ENCODE measurements around the gene AVPR1A.

DNA sequence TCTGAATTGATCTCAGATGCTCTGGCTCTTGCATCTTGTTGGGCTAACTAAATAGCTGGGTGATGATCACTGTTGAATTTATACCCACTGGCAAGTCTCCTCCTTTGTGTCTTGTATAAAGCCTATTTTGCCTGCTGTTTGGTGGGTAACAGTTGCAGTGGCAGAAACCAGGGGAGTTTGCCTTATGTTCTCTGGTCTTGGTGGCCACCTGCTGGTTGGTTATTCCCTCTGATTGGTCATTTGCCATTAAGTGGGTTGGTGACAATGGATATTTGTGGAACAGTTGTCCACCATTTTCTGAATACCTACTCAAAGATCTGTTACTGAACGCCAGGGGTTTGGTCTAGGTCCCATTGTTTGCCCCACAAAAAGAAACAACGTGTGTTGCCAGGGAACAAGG is 52.1 kb downstream of the AVPR1A start:
- TF ChIP-seq RAD21 (IDR thresholded peaks at IDR 0.05; ENCODE audit: low read depth) (peak; percentile 41), EZH2 (IDR thresholded peaks at IDR 0.05) (no peak), POLR2AphosphoS5 (IDR thresholded peaks at IDR 0.05; ENCODE audit: low read depth, low read length) (no peak), POLR2A (IDR thresholded peaks at IDR 0.05; ENCODE audit: borderline replicate concordance, extremely low read depth, insufficient read depth, insufficient read length) (no peak), REST (IDR thresholded peaks at IDR 0.05; ENCODE audit: low read depth) (no peak), SRF (IDR thresholded peaks at IDR 0.05; ENCODE audit: low read depth) (no peak), TCF7L2 (IDR thresholded peaks at IDR 0.05; ENCODE audit: borderline replicate concordance, extremely low read depth, insufficient read depth, insufficient read length) (no peak), EZH2phosphoT487 (IDR thresholded peaks at IDR 0.05; ENCODE audit: borderline replicate concordance) (no peak), ZFX (IDR thresholded peaks at IDR 0.05) (no peak)
- TF ChIP-seq, protein P1, sequence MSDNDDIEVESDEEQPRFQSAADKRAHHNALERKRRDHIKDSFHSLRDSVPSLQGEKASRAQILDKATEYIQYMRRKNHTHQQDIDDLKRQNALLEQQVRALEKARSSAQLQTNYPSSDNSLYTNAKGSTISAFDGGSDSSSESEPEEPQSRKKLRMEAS (IDR thresholded peaks at IDR 0.05) = no peak
- TF ChIP-seq, protein P2, sequence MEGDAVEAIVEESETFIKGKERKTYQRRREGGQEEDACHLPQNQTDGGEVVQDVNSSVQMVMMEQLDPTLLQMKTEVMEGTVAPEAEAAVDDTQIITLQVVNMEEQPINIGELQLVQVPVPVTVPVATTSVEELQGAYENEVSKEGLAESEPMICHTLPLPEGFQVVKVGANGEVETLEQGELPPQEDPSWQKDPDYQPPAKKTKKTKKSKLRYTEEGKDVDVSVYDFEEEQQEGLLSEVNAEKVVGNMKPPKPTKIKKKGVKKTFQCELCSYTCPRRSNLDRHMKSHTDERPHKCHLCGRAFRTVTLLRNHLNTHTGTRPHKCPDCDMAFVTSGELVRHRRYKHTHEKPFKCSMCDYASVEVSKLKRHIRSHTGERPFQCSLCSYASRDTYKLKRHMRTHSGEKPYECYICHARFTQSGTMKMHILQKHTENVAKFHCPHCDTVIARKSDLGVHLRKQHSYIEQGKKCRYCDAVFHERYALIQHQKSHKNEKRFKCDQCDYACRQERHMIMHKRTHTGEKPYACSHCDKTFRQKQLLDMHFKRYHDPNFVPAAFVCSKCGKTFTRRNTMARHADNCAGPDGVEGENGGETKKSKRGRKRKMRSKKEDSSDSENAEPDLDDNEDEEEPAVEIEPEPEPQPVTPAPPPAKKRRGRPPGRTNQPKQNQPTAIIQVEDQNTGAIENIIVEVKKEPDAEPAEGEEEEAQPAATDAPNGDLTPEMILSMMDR (IDR thresholded peaks at IDR 0.05 in 2 of 3, conservative IDR thresholded peaks at IDR 0.05 in 1 of 3; ENCODE audit: borderline replicate concordance in 1 of 3, insufficient read depth in 1 of 3, low read depth in 2 of 3, low read length in 2 of 3) = peak in 2 of 3 experiments; percentile 16 to 37; a peak in 3 of 6 replicates
- TF ChIP-seq, protein P3, sequence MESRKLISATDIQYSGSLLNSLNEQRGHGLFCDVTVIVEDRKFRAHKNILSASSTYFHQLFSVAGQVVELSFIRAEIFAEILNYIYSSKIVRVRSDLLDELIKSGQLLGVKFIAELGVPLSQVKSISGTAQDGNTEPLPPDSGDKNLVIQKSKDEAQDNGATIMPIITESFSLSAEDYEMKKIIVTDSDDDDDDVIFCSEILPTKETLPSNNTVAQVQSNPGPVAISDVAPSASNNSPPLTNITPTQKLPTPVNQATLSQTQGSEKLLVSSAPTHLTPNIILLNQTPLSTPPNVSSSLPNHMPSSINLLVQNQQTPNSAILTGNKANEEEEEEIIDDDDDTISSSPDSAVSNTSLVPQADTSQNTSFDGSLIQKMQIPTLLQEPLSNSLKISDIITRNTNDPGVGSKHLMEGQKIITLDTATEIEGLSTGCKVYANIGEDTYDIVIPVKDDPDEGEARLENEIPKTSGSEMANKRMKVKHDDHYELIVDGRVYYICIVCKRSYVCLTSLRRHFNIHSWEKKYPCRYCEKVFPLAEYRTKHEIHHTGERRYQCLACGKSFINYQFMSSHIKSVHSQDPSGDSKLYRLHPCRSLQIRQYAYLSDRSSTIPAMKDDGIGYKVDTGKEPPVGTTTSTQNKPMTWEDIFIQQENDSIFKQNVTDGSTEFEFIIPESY (IDR thresholded peaks at IDR 0.05; ENCODE audit: extremely low read depth, insufficient replicate concordance, low read length) = no peak
